Peyer's patch (tissue), 4 donors: ENCODE data around the gene TAF3.

Experiments
- CTCF ChIP-seq, 6 experiments: fragments of 450-650 bp in 4 of 6; fragments of 200-600 bp in 2 of 6; sonication (generic) in 1 of 6; IDR thresholded peaks; one replicate each; pipeline ENCODE4 v1.5.1; 2017 to 2019; ENCODE audit warnings: antibody characterized with exemption in 6 of 6, mild to moderate bottlenecking in 3 of 6, moderate library complexity in 1 of 6
- POLR2A ChIP-seq, 2 donors: fragments of 450-650 bp; IDR thresholded peaks; one replicate each; pipeline ENCODE4 v1.5.1; 2017; ENCODE audit warnings: antibody characterized with exemption in 2 of 2, mild to moderate bottlenecking in 2 of 2, moderate library complexity in 2 of 2

GRCh38 chr10:8036506-8037198 is 218.3 kb downstream of the TAF3 start:
- TF ChIP-seq POLR2A (IDR thresholded peaks at IDR 0.05) (no peak), CTCF (IDR thresholded peaks at IDR 0.05) (no peak)
